HUES64 (cell line): ENCODE measurements around the gene LOXL3.

Source experiments
- H3K27ac ChIP-seq: 2 replicates; pipeline ENCODE4 v1.7.0; 2013; ENCODE audit warnings: low read depth, low read length, inconsistent platforms
- H3K27me3 ChIP-seq: 2 replicates; pipeline ENCODE4 v1.6.1; 2013; ENCODE audit warnings: mild to moderate bottlenecking, low read length; ENCODE audit not compliant: insufficient read depth
- H3K36me3 ChIP-seq: 2 replicates; pipeline ENCODE4 v1.6.1; 2013; ENCODE audit warnings: mild to moderate bottlenecking, low read length; ENCODE audit not compliant: insufficient read depth
- H3K4me1 ChIP-seq: 2 replicates; pipeline ENCODE4 v1.6.1; 2013; ENCODE audit warnings: mild to moderate bottlenecking, low read length, moderate library complexity; ENCODE audit not compliant: insufficient read depth
- H3K4me3 ChIP-seq: 2 replicates; pipeline ENCODE4 v1.5.1; 2013; ENCODE audit warnings: mild to moderate bottlenecking, low read length, moderate library complexity
- H3K9ac ChIP-seq: 2 replicates; pipeline ENCODE4 v1.6.1; 2013; ENCODE audit warnings: mild to moderate bottlenecking, low read depth, low read length
- H3K9me3 ChIP-seq: 2 replicates; pipeline ENCODE4 v1.6.1; 2013; ENCODE audit warnings: low read depth, low read length; ENCODE audit not compliant: insufficient read depth
- WGBS: fragments of 150-250, 120-280 bp; methylation state at CpG from one replicate; pipeline ENCODE4 v1.1.7; 2013; ENCODE audit warnings: missing lambda C conversion rate; 5-methylcytosine and 5-hydroxymethylcytosine counted together

LOXL3 gene

DNA sequence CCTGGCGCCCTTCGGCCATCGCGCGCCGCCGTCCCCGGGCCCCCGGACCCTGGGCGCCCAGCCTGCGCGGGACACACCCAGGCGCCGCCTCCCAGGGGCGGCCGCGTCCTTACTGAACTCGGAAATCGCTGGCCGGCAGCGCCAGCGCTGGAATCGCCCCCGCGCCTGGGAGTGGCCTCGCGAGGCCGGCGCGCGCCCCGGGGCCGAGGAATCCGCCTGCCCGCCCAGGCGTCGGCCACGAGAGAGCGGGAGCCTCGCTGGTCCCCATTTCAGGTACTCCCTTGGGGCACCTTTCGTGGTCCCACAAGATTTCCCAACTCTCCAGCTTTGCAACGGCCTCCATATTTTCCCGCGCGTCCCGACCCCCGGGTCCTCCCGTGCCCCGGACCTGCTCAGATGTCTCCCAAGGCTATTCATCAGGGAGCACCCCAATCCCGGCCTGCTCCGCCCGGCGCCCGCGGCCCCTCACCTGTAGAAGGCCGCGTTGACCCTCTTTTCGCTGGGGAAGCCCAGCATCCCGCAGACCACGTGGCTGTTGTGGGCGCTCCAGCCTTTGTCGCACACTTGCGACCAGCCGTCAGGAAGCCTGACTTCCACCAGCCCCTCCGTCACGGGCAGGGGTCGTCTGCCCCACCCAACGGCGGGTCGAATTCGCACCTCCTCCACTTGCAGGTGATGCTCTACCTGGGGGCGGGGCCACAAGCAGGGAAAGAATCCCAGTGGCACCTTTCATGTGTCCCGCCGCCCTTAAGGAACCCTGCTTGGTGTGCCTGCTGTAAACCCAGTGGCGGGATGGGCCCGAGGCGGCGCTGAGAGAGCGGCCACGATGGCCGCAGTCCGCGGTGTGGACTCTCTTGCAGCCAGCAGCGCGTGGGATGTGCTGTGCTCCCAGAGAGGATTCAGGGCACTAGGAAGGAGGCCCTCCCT, 4.6 kb downstream of the LOXL3 start:
- 2% methylated on average over 85 of the region's 85 CpGs for whole genome bisulfite sequencing
- Histone ChIP-seq H3K36me3 (no peaks in the 10 kb centered on the region), H3K4me3 (peak overlapping the region; percentile 73), H3K9ac (peak overlapping the region; percentile 81), H3K27me3 (peaks cover 51% of the 10 kb centered on the region), H3K9me3 (no peaks in the 10 kb centered on the region), H3K27ac (peak overlapping the region; percentile 3; the same call in 1 of the 2 replicates), H3K4me1 (peaks cover 14% of the 10 kb centered on the region; the same call in 1 of the 2 replicates)

DNA sequence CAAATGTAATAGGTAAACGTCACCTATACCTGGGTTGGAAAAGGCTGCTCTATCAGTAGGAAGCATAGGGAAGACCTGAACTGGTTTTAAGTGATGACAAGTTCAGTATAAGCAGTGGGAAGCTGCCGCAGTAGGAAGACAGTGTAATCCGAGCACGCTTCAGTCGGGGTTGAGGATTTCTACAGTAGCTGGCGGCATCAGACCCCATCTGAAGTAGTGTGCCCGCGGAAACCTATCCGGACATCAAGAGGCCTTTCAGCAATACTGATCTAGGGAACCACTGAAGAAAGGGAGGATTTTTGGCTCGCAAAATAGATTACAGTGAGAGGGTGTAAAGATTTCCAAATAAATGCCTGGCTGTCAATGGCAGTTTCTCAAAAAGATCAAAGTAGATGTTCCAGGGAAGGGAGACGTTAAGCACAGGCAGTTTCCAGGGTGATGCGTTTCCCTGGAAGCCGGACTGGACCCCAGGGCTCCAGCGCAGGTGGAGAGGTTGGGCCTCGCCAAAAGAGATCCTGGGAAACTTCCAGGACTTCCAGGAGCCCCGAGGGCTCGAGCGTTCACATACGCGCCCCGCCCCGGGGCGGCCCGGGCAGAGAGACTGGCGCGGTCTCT, 5.3 kb downstream of the LOXL3 start:
- 6% methylated on average over 26 of the region's 26 CpGs for WGBS
- H3K9me3 ChIP-seq, result no peaks in the 10 kb centered on the region
- H3K4me3 ChIP-seq, result peak overlapping the region; percentile 73
- peaks cover 14% of the 10 kb centered on the region; the same call in 1 of the 2 replicates for H3K4me1 ChIP-seq
- no peaks in the 10 kb centered on the region for H3K36me3 ChIP-seq
- H3K27me3 ChIP-seq, result peaks cover 49% of the 10 kb centered on the region
- H3K27ac ChIP-seq, result no peak overlapping the region
- peak overlapping the region; percentile 81 for H3K9ac ChIP-seq

DNA sequence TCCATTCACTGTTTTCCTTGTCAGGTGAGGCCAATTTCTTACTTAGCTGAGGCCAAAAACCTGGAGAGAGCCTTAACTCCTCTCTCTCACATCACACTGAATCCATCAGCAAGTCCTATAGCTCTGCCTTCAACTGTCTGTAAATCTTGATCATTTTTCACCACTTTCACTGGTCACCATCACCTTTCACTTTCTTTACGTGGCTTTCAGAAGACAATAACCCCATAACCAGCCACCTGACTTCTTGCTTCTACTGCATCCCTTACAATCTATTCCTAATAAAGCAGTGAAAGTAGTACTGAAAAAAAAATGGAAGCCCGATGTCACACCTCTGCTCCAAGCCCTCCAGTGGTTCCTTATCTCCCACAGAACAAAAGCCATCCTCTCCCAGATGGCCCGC, 7.7 kb downstream of the LOXL3 start:
- Histone ChIP-seq H3K4me3 (no peak overlapping the region), H3K27ac (no peak overlapping the region), H3K36me3 (no peaks in the 10 kb centered on the region), H3K27me3 (peaks cover 35% of the 10 kb centered on the region), H3K9ac (no peak overlapping the region), H3K4me1 (0 out of 2 replicates have a peak, but pooled peaks cover 5% of the 10 kb centered on the region), H3K9me3 (no peaks in the 10 kb centered on the region)
- 87% methylated on average over 3 of the region's 3 CpGs for WGBS

DNA sequence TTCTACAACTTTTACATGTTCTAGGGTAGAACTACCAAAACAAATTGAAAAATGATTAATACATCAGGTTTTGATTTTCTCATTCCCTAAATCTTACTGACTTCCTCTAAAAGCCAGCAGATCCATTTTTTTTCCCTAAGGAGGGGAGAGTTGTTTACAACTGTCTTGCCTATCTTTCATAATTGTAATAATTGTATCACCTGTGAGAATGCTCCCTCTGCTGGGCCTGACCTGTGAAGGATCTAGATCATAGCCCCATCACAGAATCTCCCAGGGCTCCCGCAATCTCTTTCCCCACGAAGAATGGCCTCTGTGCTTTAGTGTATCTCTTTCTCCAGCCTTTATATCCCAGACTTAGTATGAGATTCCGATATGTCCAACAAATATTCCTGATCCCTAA, 9.1 kb downstream of the LOXL3 start:
- 86% methylated on average over 3 of the region's 3 CpGs for WGBS
- no peak overlapping the region for H3K27ac ChIP-seq
- H3K9ac ChIP-seq, result no peak overlapping the region
- no peaks in the 10 kb centered on the region for H3K9me3 ChIP-seq
- H3K4me3 ChIP-seq, result no peak overlapping the region
- peaks cover 2% of the 10 kb centered on the region; the same call in 1 of the 2 replicates for H3K36me3 ChIP-seq
- peaks cover 23% of the 10 kb centered on the region for H3K27me3 ChIP-seq
- H3K4me1 ChIP-seq, result 0 out of 2 replicates have a peak, but pooled peaks cover under 1% of the 10 kb centered on the region

DNA sequence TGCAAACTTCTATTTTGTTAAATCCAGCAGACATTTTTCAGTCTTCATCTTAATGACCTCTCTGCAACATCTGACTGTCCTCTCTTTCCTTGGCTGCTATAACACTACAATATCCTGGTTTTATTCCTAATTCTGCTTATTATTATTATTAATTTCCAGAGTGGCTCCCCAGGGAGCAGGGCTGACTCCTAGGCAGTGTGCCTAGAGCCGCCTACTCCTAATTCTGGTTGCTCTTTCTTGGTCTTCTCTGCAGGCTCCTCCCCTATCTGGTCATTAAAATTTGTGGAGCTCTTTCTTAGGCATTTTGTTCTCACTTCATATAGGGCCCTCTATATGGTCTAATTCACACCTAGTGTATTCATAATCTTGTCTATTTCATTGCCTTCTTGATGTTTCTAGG, 10.8 kb downstream of the LOXL3 start:
- Histone ChIP-seq H3K9ac (no peak overlapping the region), H3K27ac (no peak overlapping the region), H3K4me1 (0 out of 2 replicates have a peak, but pooled peaks cover 4% of the 10 kb centered on the region), H3K9me3 (no peaks in the 10 kb centered on the region), H3K36me3 (peaks cover 2% of the 10 kb centered on the region; the same call in 1 of the 2 replicates), H3K4me3 (no peak overlapping the region), H3K27me3 (peaks cover 10% of the 10 kb centered on the region)
- WGBS, result 89% methylated on average over 1 of the region's 1 CpG

DNA sequence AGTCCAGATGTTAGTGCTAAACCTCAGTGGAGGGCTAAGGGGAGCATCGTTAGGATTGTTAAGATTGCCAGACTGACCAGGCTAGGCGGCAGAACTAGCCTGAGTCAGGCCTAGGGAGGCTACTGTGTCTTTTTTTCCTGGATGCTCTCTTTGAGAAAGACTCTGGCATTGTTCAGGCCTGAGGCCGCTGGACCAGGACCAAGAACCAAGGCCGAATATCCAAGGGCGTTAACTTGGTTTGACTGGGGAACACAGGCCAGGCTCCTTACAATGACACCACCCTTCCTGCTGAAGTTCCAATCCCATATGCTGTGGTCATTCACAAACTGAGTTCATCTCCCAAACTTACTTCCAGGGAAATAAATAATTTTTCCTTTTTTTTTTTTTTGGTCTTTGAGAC, 13.5 kb downstream of the LOXL3 start:
- no peaks in the 10 kb centered on the region for H3K27me3 ChIP-seq
- 95% methylated on average over 5 of the region's 5 CpGs for WGBS
- no peak overlapping the region for H3K4me3 ChIP-seq
- H3K4me1 ChIP-seq, result 0 out of 2 replicates have a peak, but pooled peaks cover 4% of the 10 kb centered on the region
- no peak overlapping the region for H3K27ac ChIP-seq
- H3K9me3 ChIP-seq, result no peaks in the 10 kb centered on the region
- H3K9ac ChIP-seq, result no peak overlapping the region
- peaks cover 2% of the 10 kb centered on the region; the same call in 1 of the 2 replicates for H3K36me3 ChIP-seq

DNA sequence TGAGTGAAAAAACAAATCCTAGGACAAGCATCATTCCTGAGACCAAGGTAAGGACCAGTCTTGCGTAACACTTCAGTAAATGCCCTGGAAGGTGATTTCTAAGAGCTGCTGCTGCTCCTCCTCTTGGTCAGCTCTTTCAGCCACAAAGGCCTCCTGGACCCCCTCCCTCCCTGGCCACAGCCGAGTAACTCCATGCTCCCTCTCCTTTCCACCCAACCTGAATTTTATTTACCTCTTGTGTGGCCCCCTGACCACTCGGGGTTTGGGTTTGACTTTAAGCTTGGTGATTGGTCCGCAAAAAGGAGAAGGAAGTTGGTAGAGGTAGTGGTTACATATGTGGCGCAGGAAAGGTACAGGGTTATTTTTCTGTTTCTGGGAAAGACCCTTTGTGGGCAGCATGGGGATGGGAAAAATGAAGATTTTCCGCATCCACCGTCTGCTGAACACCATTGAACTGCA, 14.8 kb downstream of the LOXL3 start:
- no peaks in the 10 kb centered on the region for H3K9me3 ChIP-seq
- H3K27me3 ChIP-seq, result no peaks in the 10 kb centered on the region
- 0 out of 2 replicates have a peak, but pooled peaks cover 4% of the 10 kb centered on the region for H3K4me1 ChIP-seq
- WGBS, result 90% methylated on average over 7 of the region's 7 CpGs
- peaks cover 2% of the 10 kb centered on the region for H3K36me3 ChIP-seq
- no peak overlapping the region for H3K9ac ChIP-seq
- no peak overlapping the region for H3K27ac ChIP-seq
- H3K4me3 ChIP-seq, result no peak overlapping the region

DNA sequence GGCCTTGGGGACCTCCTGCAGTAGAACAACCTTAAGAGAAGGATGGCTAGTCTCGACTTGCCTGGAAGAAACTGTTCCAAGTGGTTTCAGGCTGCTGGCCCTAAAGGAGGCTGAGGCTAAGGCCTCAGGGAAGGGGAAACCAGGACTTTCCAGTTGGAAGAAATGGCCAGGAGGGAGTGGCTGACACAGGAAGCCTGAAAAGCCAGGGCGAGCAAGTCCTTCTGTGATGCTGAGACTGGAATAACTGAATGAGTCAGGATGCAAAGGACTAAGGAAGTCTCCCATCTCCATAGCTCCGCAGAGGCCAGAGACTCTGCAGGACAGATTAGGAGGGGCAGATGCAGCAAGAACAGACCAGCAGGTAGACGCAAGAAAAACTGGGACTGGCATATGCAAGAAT, 16.6 kb downstream of the LOXL3 start:
- 0 out of 2 replicates have a peak, but pooled peaks cover 4% of the 10 kb centered on the region for H3K4me1 ChIP-seq
- H3K27me3 ChIP-seq, result no peaks in the 10 kb centered on the region
- H3K4me3 ChIP-seq, result no peak overlapping the region
- no peaks in the 10 kb centered on the region for H3K9me3 ChIP-seq
- WGBS, result 74% methylated on average over 4 of the region's 4 CpGs
- H3K36me3 ChIP-seq, result peaks cover 20% of the 10 kb centered on the region
- no peak overlapping the region for H3K27ac ChIP-seq
- H3K9ac ChIP-seq, result no peak overlapping the region

DNA sequence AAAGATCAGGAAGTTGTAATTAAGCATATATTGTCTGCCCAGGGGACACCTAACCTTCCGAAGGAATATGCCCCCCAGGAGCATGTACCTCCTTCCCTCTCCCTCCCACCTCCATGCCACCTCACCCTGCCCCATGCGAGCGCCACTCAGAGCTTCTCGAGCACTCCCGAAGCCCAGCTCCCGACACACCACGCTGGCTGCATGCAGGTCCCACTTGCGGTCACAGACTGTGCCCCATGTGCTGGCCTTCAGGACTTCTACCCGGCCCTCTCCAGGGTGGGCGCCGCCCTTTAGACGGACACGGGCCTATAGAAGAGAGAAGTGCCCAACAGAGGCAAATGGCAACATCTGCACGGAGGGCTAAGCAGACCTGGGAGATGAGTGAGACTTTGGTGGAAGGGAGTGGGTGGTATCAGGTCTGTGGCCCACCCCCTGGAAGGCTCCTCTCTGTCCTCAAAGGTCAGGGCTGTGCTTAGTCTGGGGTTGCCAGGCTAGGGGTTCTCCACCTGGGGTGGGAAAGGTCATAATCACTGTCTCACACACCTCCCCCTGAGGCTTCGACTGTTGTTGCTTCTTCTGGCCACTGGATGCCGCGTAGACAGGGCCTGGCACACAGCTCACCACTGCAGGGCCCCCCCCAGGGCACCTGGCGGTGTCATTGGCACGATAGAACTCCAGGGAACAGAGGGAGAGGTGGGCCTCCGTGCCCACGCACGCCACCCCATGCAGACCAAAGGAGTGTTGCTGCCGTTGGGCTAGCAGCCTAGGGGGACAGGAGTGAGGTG, 17.4 kb downstream of the LOXL3 start:
- Histone ChIP-seq H3K36me3 (peaks cover 27% of the 10 kb centered on the region), H3K4me3 (no peak overlapping the region), H3K9ac (no peak overlapping the region), H3K9me3 (no peaks in the 10 kb centered on the region), H3K4me1 (0 out of 2 replicates have a peak, but pooled peaks cover 4% of the 10 kb centered on the region), H3K27ac (no peak overlapping the region), H3K27me3 (no peaks in the 10 kb centered on the region)
- 93% methylated on average over 23 of the region's 23 CpGs for WGBS

DNA sequence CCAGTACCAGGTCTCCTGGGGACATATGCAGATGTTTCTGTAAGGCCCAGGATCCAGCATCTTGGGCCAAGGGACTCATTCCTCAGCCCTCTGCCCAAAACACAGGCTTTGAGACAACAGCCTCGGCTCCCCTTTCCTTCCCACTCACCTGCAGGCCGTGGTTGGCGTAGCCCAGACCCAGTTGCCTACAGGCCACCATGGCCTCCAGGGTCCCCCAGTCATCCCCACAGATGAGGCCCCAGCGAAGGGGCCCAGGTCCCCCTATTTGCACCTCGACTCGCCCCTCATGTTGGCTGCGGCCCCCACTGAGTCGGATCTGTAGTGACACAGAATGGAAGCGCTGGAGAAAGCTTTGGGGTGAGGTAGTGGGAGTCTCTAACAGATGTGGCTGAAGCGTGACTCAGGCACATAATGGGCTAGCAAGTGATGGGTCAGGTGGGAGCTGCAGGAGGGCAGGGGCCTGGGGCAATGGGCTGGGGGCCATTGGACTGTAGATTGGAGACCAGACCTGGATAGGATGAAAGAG, 18.2 kb downstream of the LOXL3 start:
- Histone ChIP-seq H3K4me3 (no peak overlapping the region), H3K27ac (no peak overlapping the region), H3K4me1 (0 out of 2 replicates have a peak, but pooled peaks cover 4% of the 10 kb centered on the region), H3K36me3 (peaks cover 32% of the 10 kb centered on the region), H3K9ac (no peak overlapping the region), H3K9me3 (no peaks in the 10 kb centered on the region), H3K27me3 (no peaks in the 10 kb centered on the region)
- WGBS, result 95% methylated on average over 10 of the region's 10 CpGs
